HEK293 (cell line): ENCODE measurements around the gene TSC22D1.

Source experiments
- CTCF ChIA-PET: fragments of 350-600 bp; formaldehyde crosslinking; extraction: SDS; loops from one replicate; lab custom pipeline; 2021; ENCODE audit warnings: antibody characterized with exemption; lab: Yijun Ruan, JAX
- POLR2A ChIA-PET: fragments of 300-600 bp; formaldehyde crosslinking; extraction: SDS; loops from one replicate; lab custom pipeline; 2020; ENCODE audit warnings: antibody characterized with exemption, inconsistent platforms; lab: Yijun Ruan, JAX
- H3K27ac ChIP-seq: fragments of 200-500 bp; sonication (Bioruptor generic); 2 replicates; pipeline ENCODE4 v1.5.1; 2014; ENCODE audit warnings: low read depth, low read length, control low read depth, inconsistent platforms; ENCODE audit errors: extremely low read depth
- H3K36me3 ChIP-seq, 2 experiments: fragments of 200-500 bp in 1 of 2; sonication (Bioruptor generic) in 1 of 2; 1 replicate in 1 of 2; 2 replicates in 1 of 2; pipeline ENCODE4 v1.5.1; 2014 to 2017; ENCODE audit warnings: inconsistent platforms in 2 of 2, low read length in 2 of 2; ENCODE audit not compliant: control insufficient read depth in 2 of 2, insufficient read depth in 1 of 2
- H3K4me1 ChIP-seq: fragments of 200-500 bp; sonication (Bioruptor generic); 2 replicates; pipeline ENCODE4 v1.5.1; 2014; ENCODE audit warnings: mild to moderate bottlenecking, low read length, inconsistent platforms; ENCODE audit not compliant: control insufficient read depth, insufficient read depth
- H3K4me3 ChIP-seq: 2 replicates; pipeline ENCODE4 v1.5.1; 2011; ENCODE audit warnings: low read depth, mild to moderate bottlenecking, control low read depth, low read length, moderate library complexity
- H3K9me3 ChIP-seq: fragments of 200-500 bp; sonication (Bioruptor generic); 2 replicates; pipeline ENCODE4 v1.5.1; 2014; ENCODE audit warnings: low read depth, low read length, inconsistent platforms; ENCODE audit not compliant: control insufficient read depth, insufficient read depth
- EGR2 ChIP-seq: fragments of 450-650 bp; formaldehyde crosslinking; IDR thresholded peaks from 2 replicates; pipeline ENCODE4 v1.5.1; 2016; ENCODE audit warnings: low read depth, missing biosample characterization, missing genetic modification characterization
- KLF1 ChIP-seq: fragments of 450-650 bp; formaldehyde crosslinking; IDR thresholded peaks from 2 replicates; pipeline ENCODE4 v1.5.1; 2016; ENCODE audit warnings: missing biosample characterization, missing genetic modification characterization
- TCF7L2 ChIP-seq: IDR thresholded peaks from 2 replicates; pipeline ENCODE4 v1.6.1; 2011; ENCODE audit warnings: low read depth, mild to moderate bottlenecking, inconsistent platforms, low read length, moderate library complexity, borderline replicate concordance
- TRIM28 ChIP-seq: IDR thresholded peaks from 2 replicates; pipeline ENCODE4 v1.6.1; 2011; ENCODE audit warnings: low read length, control low read depth, borderline replicate concordance
- ZBTB21 ChIP-seq: fragments of 450-650 bp; formaldehyde crosslinking; IDR thresholded peaks from 2 replicates; pipeline ENCODE4 v1.5.1; 2017; ENCODE audit warnings: missing biosample characterization, missing genetic modification characterization
- ZBTB26 ChIP-seq: fragments of 450-650 bp; formaldehyde crosslinking; optimal IDR thresholded peaks from 2 replicates; pipeline ENCODE3; 2016; ENCODE audit warnings: missing biosample characterization, mild to moderate bottlenecking, missing genetic modification characterization
- ZBTB48 ChIP-seq: fragments of 450-650 bp; formaldehyde crosslinking; IDR thresholded peaks from 2 replicates; pipeline ENCODE4 v1.5.1; 2016; ENCODE audit warnings: missing biosample characterization, missing genetic modification characterization
- ZBTB49 ChIP-seq: fragments of 450-650 bp; formaldehyde crosslinking; IDR thresholded peaks from 2 replicates; pipeline ENCODE4 v1.5.1; 2016; ENCODE audit warnings: missing biosample characterization, missing genetic modification characterization, low read depth
- ZBTB8A ChIP-seq: fragments of 450-650 bp; formaldehyde crosslinking; IDR thresholded peaks from 2 replicates; pipeline ENCODE4 v1.5.1; 2016; ENCODE audit warnings: missing biosample characterization, missing genetic modification characterization
- ZFP69B ChIP-seq: fragments of 450-650 bp; formaldehyde crosslinking; IDR thresholded peaks from 2 replicates; pipeline ENCODE4 v1.5.1; 2016; ENCODE audit warnings: missing biosample characterization, missing genetic modification characterization
- ZNF133 ChIP-seq: fragments of 450-650 bp; formaldehyde crosslinking; IDR thresholded peaks from 2 replicates; pipeline ENCODE4 v1.5.1; 2016; ENCODE audit warnings: missing biosample characterization, missing genetic modification characterization
- ZNF174 ChIP-seq: fragments of 450-650 bp; formaldehyde crosslinking; IDR thresholded peaks from 2 replicates; pipeline ENCODE4 v1.5.0; 2017; ENCODE audit warnings: missing biosample characterization, mild to moderate bottlenecking, missing genetic modification characterization
- ZNF184 ChIP-seq: fragments of 450-650 bp; IDR thresholded peaks from 2 replicates; pipeline ENCODE4 v1.5.1; 2018; ENCODE audit warnings: missing biosample characterization, mild to moderate bottlenecking, missing genetic modification characterization
- ZNF335 ChIP-seq: fragments of 450-650 bp; formaldehyde crosslinking; conservative IDR thresholded peaks from 2 replicates; pipeline ENCODE4 v1.5.1; 2016; ENCODE audit warnings: missing biosample characterization, missing genetic modification characterization
- ZNF391 ChIP-seq: fragments of 450-650 bp; formaldehyde crosslinking; IDR thresholded peaks from 2 replicates; pipeline ENCODE4 v1.5.1; 2016; ENCODE audit warnings: low read depth, missing biosample characterization, missing genetic modification characterization, borderline replicate concordance
- ZNF404 ChIP-seq: fragments of 450-650 bp; formaldehyde crosslinking; IDR thresholded peaks from 2 replicates; pipeline ENCODE4 v1.5.1; 2017; ENCODE audit warnings: missing biosample characterization, missing genetic modification characterization
- ZNF48 ChIP-seq: fragments of 450-650 bp; formaldehyde crosslinking; IDR thresholded peaks from 2 replicates; pipeline ENCODE4 v1.5.1; 2016; ENCODE audit warnings: missing biosample characterization, missing genetic modification characterization
- ZNF560 ChIP-seq: fragments of 450-650 bp; formaldehyde crosslinking; IDR thresholded peaks from 2 replicates; pipeline ENCODE4 v1.5.1; 2017; ENCODE audit warnings: missing biosample characterization, missing genetic modification characterization, borderline replicate concordance
- ZNF571 ChIP-seq: fragments of 450-650 bp; formaldehyde crosslinking; IDR thresholded peaks from 2 replicates; pipeline ENCODE4 v1.5.0; 2017; ENCODE audit warnings: missing biosample characterization, missing genetic modification characterization
- ZNF658 ChIP-seq: fragments of 450-650 bp; formaldehyde crosslinking; IDR thresholded peaks from 2 replicates; pipeline ENCODE4; 2016; ENCODE audit warnings: missing biosample characterization, missing genetic modification characterization
- ZNF747 ChIP-seq: fragments of 450-650 bp; formaldehyde crosslinking; IDR thresholded peaks from 2 replicates; pipeline ENCODE4 v1.5.1; 2016; ENCODE audit warnings: missing biosample characterization, missing genetic modification characterization
- ZNF785 ChIP-seq: fragments of 450-650 bp; formaldehyde crosslinking; IDR thresholded peaks from 2 replicates; pipeline ENCODE4 v1.5.1; 2016; ENCODE audit warnings: missing biosample characterization, missing genetic modification characterization
- TF ChIP-seq, protein P1 (sequence below): fragments of 450-650 bp; formaldehyde crosslinking; conservative IDR thresholded peaks from 2 replicates; pipeline ENCODE4 v1.5.1; 2016; ENCODE audit warnings: low read depth, missing biosample characterization, missing genetic modification characterization
- TF ChIP-seq, protein P2 (sequence below): fragments of 450-650 bp; formaldehyde crosslinking; IDR thresholded peaks from 2 replicates; pipeline ENCODE4 v1.5.1; 2016; ENCODE audit warnings: missing biosample characterization, missing genetic modification characterization
- TF ChIP-seq, protein P3 (sequence below): fragments of 450-650 bp; formaldehyde crosslinking; IDR thresholded peaks from 2 replicates; pipeline ENCODE4 v1.5.1; 2017; ENCODE audit warnings: missing biosample characterization, missing genetic modification characterization

Gene TSC22D1

GRCh38 chr13:44620057-44620456 lies 43.9 kb upstream of the TSC22D1 start:
- Histone ChIP-seq H3K36me3 (no peaks in the 10 kb centered on the region), H3K9me3 (no peaks in the 10 kb centered on the region), H3K4me1 (no peaks in the 10 kb centered on the region)
- ChIA-PET POLR2A (no interaction called here), CTCF (no interaction called here)
- TF ChIP-seq ZNF133 (tag by site-specific recombination) (no peak), ZNF48 (no peak), ZNF560 (tag by site-specific recombination) (no peak), ZBTB26 (no peak), ZBTB21 (tag by site-specific recombination) (no peak), ZNF335 (tag by site-specific recombination) (no peak), ZFP69B (tag by site-specific recombination) (no peak), ZNF174 (tag by site-specific recombination) (no peak), ZNF571 (tag by site-specific recombination) (no peak)
- TF ChIP-seq, protein P1, sequence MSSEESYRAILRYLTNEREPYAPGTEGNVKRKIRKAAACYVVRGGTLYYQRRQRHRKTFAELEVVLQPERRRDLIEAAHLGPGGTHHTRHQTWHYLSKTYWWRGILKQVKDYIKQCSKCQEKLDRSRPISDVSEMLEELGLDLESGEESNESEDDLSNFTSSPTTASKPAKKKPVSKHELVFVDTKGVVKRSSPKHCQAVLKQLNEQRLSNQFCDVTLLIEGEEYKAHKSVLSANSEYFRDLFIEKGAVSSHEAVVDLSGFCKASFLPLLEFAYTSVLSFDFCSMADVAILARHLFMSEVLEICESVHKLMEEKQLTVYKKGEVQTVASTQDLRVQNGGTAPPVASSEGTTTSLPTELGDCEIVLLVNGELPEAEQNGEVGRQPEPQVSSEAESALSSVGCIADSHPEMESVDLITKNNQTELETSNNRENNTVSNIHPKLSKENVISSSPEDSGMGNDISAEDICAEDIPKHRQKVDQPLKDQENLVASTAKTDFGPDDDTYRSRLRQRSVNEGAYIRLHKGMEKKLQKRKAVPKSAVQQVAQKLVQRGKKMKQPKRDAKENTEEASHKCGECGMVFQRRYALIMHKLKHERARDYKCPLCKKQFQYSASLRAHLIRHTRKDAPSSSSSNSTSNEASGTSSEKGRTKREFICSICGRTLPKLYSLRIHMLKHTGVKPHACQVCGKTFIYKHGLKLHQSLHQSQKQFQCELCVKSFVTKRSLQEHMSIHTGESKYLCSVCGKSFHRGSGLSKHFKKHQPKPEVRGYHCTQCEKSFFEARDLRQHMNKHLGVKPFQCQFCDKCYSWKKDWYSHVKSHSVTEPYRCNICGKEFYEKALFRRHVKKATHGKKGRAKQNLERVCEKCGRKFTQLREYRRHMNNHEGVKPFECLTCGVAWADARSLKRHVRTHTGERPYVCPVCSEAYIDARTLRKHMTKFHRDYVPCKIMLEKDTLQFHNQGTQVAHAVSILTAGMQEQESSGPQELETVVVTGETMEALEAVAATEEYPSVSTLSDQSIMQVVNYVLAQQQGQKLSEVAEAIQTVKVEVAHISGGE, result no peak
- TF ChIP-seq, all 188 proteins: peak for 0
- Histone ChIP-seq H3K4me3 (no peak overlapping the region), H3K27ac (no peak overlapping the region)

DNA sequence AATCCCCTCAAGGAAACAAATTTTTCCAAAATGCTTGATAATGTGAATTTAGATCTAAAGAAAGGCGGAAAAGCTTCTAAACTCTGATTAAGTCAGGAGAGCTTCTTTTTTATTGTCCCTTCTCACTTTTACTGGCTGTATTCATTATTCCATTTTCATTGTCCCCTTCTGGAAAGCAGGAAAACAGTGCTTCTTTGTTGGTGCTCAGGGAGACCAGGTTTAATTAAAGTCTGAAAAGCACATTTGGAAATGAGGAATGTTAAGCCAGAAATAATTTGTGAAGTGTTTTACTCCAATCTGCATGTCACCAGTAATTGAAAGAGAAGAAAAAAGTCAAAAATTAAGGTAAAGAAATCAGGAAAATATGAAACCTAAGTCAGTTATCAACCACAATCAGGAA lies 43.5 kb upstream of the TSC22D1 start:
- TF ChIP-seq KLF1 (tag by site-specific recombination) (no peak), ZBTB8A (no peak), TCF7L2 (no peak), EGR2 (tag by site-specific recombination) (no peak), ZNF391 (tag by site-specific recombination) (no peak)
- TF ChIP-seq, protein P2, sequence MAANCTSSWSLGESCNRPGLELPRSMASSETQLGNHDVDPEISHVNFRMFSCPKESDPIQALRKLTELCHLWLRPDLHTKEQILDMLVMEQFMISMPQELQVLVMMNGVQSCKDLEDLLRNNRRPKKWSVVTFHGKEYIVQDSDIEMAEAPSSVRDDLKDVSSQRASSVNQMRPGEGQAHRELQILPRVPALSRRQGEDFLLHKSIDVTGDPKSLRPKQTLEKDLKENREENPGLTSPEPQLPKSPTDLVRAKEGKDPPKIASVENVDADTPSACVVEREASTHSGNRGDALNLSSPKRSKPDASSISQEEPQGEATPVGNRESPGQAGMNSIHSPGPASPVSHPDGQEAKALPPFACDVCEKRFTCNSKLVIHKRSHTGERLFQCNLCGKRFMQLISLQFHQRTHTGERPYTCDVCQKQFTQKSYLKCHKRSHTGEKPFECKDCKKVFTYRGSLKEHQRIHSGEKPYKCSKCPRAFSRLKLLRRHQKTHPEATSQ (tag by site-specific recombination), result no peak
- TF ChIP-seq, all 188 proteins: peak for 0
- no peaks in the 10 kb centered on the region for H3K9me3 ChIP-seq
- no peaks in the 10 kb centered on the region for H3K4me1 ChIP-seq
- H3K27ac ChIP-seq, result no peak overlapping the region
- ChIA-PET CTCF (interaction anchor here (0.6 kb wide), 1 partner anchor 27 kb away, joined by 3 read pairs; no protein-coding TSS in a partner anchor), POLR2A (no interaction called here)
- no peak overlapping the region for H3K4me3 ChIP-seq
- H3K36me3 ChIP-seq, result no peaks in the 10 kb centered on the region

DNA sequence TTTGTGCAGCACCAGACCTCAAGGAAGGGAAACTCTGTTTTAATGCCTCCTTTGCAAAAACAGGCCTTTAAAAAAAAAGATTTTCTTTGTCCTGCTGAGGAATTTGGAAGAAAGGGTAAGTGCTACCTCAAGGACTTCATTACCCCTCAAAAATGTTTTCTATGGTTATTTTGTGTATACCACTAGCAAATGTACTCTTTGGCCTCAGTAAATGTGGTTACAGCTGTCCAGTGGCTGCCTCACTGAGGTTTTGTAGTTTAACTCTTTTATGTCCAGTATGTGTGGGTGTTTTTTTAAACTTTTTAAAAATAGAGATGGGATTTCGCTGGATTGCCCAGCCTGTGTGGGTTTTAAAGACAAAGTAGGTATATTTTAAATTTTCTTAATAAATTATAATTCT lies 42.2 kb upstream of the TSC22D1 start:
- POLR2A ChIA-PET, result no interaction called here
- Histone ChIP-seq H3K36me3 (no peaks in the 10 kb centered on the region), H3K4me1 (no peaks in the 10 kb centered on the region), H3K9me3 (no peaks in the 10 kb centered on the region), H3K27ac (no peak overlapping the region), H3K4me3 (no peak overlapping the region)
- CTCF ChIA-PET, result no interaction called here
- no peak for TF ChIP-seq ZNF184
- TF ChIP-seq ZBTB48 (tag by site-specific recombination), result no peak
- no peak for TF ChIP-seq ZBTB49 (tag by site-specific recombination)
- TF ChIP-seq, protein P3, sequence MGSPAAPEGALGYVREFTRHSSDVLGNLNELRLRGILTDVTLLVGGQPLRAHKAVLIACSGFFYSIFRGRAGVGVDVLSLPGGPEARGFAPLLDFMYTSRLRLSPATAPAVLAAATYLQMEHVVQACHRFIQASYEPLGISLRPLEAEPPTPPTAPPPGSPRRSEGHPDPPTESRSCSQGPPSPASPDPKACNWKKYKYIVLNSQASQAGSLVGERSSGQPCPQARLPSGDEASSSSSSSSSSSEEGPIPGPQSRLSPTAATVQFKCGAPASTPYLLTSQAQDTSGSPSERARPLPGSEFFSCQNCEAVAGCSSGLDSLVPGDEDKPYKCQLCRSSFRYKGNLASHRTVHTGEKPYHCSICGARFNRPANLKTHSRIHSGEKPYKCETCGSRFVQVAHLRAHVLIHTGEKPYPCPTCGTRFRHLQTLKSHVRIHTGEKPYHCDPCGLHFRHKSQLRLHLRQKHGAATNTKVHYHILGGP (tag by site-specific recombination), result no peak
- TF ChIP-seq ZNF747 (tag by site-specific recombination), result no peak
- no peak for TF ChIP-seq ZNF404 (tag by site-specific recombination)
- TF ChIP-seq ZNF658 (tag by site-specific recombination), result no peak
- TF ChIP-seq ZNF785 (tag by site-specific recombination), result no peak
- TF ChIP-seq TRIM28, result no peak
